ENCODE data around the gene TNNI2.

DNA sequence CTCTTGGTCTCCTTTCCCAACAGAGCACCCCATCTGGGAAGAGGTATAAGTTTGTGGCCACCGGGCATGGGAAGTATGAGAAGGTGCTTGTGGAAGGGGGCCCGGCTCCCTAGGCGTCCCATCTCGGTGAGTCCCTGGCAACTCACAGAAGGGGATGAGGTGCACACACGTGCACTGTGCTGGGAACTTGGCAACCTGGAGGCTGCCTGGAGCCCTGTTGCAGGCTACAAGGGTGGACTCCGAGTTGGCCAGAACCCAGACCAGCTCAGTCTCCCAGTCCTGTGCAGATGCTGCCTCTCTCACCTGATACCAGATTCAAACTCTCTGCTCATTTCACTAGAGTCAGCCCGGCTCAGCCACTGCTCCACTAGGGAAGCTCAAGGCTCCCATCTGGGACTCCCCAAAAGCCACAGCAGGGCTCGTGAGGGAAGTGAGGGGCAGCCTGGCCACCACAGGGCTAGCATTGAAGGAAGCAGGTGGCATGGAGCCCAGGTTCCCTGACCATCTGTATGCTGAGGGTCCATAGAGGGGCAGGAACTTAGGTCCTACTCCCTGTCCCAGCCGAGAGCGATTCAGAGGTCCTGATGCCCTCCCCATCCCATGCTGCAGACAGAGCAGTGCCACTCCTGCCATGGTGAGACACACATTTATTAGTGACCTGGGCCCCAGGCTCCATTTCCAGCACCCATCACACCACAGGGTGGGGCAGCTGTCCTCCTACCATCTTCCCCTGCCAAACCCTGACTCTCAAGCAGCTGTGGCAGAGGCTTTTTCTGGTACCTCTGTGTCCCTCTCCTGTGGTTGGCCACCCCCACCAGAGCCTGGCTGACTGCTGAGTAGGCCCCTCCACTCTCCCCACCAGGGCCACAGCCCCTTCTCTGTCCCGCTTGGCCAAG, 48.9 kb downstream of the TNNI2 start:
- TF ChIP-seq POLR2A (IDR thresholded peaks at IDR 0.05), result no peak
- TF ChIP-seq, protein P1, sequence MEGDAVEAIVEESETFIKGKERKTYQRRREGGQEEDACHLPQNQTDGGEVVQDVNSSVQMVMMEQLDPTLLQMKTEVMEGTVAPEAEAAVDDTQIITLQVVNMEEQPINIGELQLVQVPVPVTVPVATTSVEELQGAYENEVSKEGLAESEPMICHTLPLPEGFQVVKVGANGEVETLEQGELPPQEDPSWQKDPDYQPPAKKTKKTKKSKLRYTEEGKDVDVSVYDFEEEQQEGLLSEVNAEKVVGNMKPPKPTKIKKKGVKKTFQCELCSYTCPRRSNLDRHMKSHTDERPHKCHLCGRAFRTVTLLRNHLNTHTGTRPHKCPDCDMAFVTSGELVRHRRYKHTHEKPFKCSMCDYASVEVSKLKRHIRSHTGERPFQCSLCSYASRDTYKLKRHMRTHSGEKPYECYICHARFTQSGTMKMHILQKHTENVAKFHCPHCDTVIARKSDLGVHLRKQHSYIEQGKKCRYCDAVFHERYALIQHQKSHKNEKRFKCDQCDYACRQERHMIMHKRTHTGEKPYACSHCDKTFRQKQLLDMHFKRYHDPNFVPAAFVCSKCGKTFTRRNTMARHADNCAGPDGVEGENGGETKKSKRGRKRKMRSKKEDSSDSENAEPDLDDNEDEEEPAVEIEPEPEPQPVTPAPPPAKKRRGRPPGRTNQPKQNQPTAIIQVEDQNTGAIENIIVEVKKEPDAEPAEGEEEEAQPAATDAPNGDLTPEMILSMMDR (IDR thresholded peaks at IDR 0.05), result no peak
- no peak for TF ChIP-seq EP300 (IDR thresholded peaks at IDR 0.05)
